CD8-positive, alpha-beta memory T cell (primary cell): ENCODE measurements around the gene CPNE4. TPM values are rescaled to one million over a fixed set of nuclear protein-coding genes. Genes with fewer than 3 reads are reported as not detected.

Source experiments
- CTCF ChIA-PET: fragments of 350-600 bp; sonication (Branson Sonifier 250); formaldehyde crosslinking; loops from one replicate; lab custom pipeline; 2021; ENCODE audit warnings: antibody characterized with exemption; lab: Charles Lee
- POLR2A ChIA-PET: fragments of 350-600 bp; sonication (Branson Sonifier 250); formaldehyde crosslinking; loops from one replicate; lab custom pipeline; 2021; ENCODE audit warnings: antibody characterized with exemption; lab: Charles Lee
- DNase-seq, 5 donors: peaks; one replicate each; pipeline versions ENCODE4 v3.0.0 to v3.0.0-alpha.2; 2020 to 2022; ENCODE audit warnings: mixed read lengths in 1 of 5
- H3K27ac ChIP-seq: one replicate; pipeline ENCODE4 v1.7.0; 2013; ENCODE audit warnings: low read depth, mild to moderate bottlenecking, low read length, moderate library complexity
- H3K27me3 ChIP-seq: 2 replicates; pipeline ENCODE4 v1.7.0; 2013; ENCODE audit warnings: low read length, mild to moderate bottlenecking; ENCODE audit not compliant: insufficient read depth, poor library complexity, severe bottlenecking
- H3K36me3 ChIP-seq: 2 replicates; pipeline ENCODE4 v1.7.0; 2013; ENCODE audit warnings: mild to moderate bottlenecking, low read length, moderate library complexity; ENCODE audit not compliant: insufficient read depth
- H3K4me1 ChIP-seq: 2 replicates; pipeline ENCODE4 v1.7.0; 2013; ENCODE audit warnings: mild to moderate bottlenecking, low read length, moderate library complexity; ENCODE audit not compliant: insufficient read depth
- H3K4me3 ChIP-seq: 2 replicates; pipeline ENCODE4 v1.7.0; 2013; ENCODE audit warnings: mild to moderate bottlenecking, low read length
- H3K9me3 ChIP-seq: 2 replicates; pipeline ENCODE4 v1.7.0; 2013; ENCODE audit warnings: mild to moderate bottlenecking, low read length
- H3K27ac Mint-ChIP-seq, 8 donors: one replicate each; pipeline ENCODE4 v1.8.0; 2020 to 2021; ENCODE audit warnings: mixed read lengths in 8 of 8, mild to moderate bottlenecking in 6 of 8, inconsistent platforms in 3 of 8, moderate library complexity in 3 of 8
- H3K27me3 Mint-ChIP-seq, 2 donors: one replicate each; pipeline ENCODE4 v1.8.0; 2020 to 2021; ENCODE audit warnings: mixed read lengths in 2 of 2, mild to moderate bottlenecking in 1 of 2, moderate library complexity in 1 of 2
- H3K36me3 Mint-ChIP-seq, 3 donors: one replicate each; pipeline ENCODE4 v1.8.0; 2020 to 2021; ENCODE audit warnings: mixed read lengths in 3 of 3, inconsistent platforms in 1 of 3, mild to moderate bottlenecking in 1 of 3
- H3K4me1 Mint-ChIP-seq, 3 donors: one replicate each; pipeline ENCODE4 v1.8.0; 2020 to 2021; ENCODE audit warnings: mixed read lengths in 3 of 3, inconsistent platforms in 1 of 3, mild to moderate bottlenecking in 1 of 3
- H3K4me3 Mint-ChIP-seq, 7 donors: one replicate each; pipeline ENCODE4 v1.8.0; 2020 to 2021; ENCODE audit warnings: mixed read lengths in 7 of 7, mild to moderate bottlenecking in 6 of 7, moderate library complexity in 4 of 7, inconsistent platforms in 2 of 7
- H3K9me3 Mint-ChIP-seq, 5 donors: one replicate each; pipeline ENCODE4 v1.8.0; 2020 to 2022; ENCODE audit warnings: mixed read lengths in 5 of 5, mild to moderate bottlenecking in 3 of 5, moderate library complexity in 2 of 5, inconsistent platforms in 1 of 5
- polyA plus RNA-seq: library from polyadenylated mRNA; unstranded; fragments of 300-500 nt; fragmentation: Illumina TruSeq; gene quantifications from one replicate; pipeline ENCODE4 v1.2.3, GENCODE V29; 2021
- total RNA-seq, 2 experiments: library from RNA; stranded (reverse); gene quantifications; one replicate each; pipeline ENCODE4 v1.2.3, GENCODE V29; 2021

The CPNE4 gene
- total and polyA plus RNA-seq, 3 experiments from 2014 or later, result not detected

GRCh38 chr3:131692356-131692755 lies 342.5 kb downstream of the CPNE4 start:
- no peak overlapping the region for H3K27ac ChIP-seq
- no peaks in the 10 kb centered on the region for H3K36me3 ChIP-seq
- H3K9me3 ChIP-seq, result no peaks in the 10 kb centered on the region
- no peaks in the 10 kb centered on the region for H3K27me3 ChIP-seq
- H3K4me1 Mint-ChIP-seq, result no peaks in the 10 kb centered on the region
- DNase-seq, result no peak
- POLR2A ChIA-PET, result no interaction called here
- peaks cover 0 to 15% of the 10 kb centered on the region in 2 donors for H3K27me3 Mint-ChIP-seq
- H3K4me1 ChIP-seq, result no peaks in the 10 kb centered on the region
- H3K4me3 Mint-ChIP-seq, result no peak overlapping the region
- H3K4me3 ChIP-seq, result no peak overlapping the region
- no peaks in the 10 kb centered on the region for H3K36me3 Mint-ChIP-seq
- no peaks in the 10 kb centered on the region for H3K9me3 Mint-ChIP-seq
- CTCF ChIA-PET, result interaction anchor here (1.3 kb wide), 1 partner anchor 31 kb away, joined by 3 read pairs; no protein-coding TSS in a partner anchor
- no peak overlapping the region for H3K27ac Mint-ChIP-seq

DNA sequence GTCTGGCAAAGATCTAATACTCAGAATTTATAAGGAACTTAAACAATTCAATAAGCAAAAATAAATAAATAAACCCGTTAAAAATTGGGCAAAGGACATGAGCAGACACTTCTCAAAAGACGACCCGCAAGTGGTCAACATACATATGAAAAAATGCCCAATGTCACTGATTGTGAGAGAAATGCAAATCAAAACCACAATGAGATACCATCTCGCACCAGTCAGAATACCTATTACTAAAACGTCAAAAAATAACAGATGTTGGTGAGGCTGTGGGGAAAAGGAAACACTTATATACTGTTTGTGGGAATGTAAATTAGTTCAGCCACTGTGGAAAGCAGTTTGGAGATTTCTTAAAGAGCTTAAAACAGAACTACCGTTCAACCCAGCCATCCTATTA lies 344.0 kb downstream of the CPNE4 start:
- H3K27ac ChIP-seq, result no peak overlapping the region
- no peaks in the 10 kb centered on the region for H3K4me1 ChIP-seq
- Mint-ChIP-seq H3K27me3 (peaks cover 2 to 22% of the 10 kb centered on the region in 2 donors), H3K4me1 (no peaks in the 10 kb centered on the region), H3K36me3 (no peaks in the 10 kb centered on the region), H3K4me3 (no peak overlapping the region), H3K27ac (no peak overlapping the region), H3K9me3 (peaks cover 0 to 3% (median 0%) of the 10 kb centered on the region in 5 donors)
- H3K4me3 ChIP-seq, result no peak overlapping the region
- CTCF ChIA-PET, result no interaction called here
- H3K27me3 ChIP-seq, result no peaks in the 10 kb centered on the region
- POLR2A ChIA-PET, result no interaction called here
- no peaks in the 10 kb centered on the region for H3K36me3 ChIP-seq
- H3K9me3 ChIP-seq, result no peaks in the 10 kb centered on the region
- no peak for DNase-seq

- DNase-seq, result no peak
- H3K4me1 ChIP-seq, result no peaks in the 10 kb centered on the region
- H3K9me3 ChIP-seq, result no peaks in the 10 kb centered on the region
- H3K27me3 ChIP-seq, result no peaks in the 10 kb centered on the region
- H3K4me1 Mint-ChIP-seq, result no peaks in the 10 kb centered on the region
- H3K4me3 Mint-ChIP-seq, result no peak overlapping the region
- H3K27ac ChIP-seq, result no peak overlapping the region
- no peaks in the 10 kb centered on the region for H3K36me3 Mint-ChIP-seq
- CTCF ChIA-PET, result no interaction called here
- POLR2A ChIA-PET, result no interaction called here
- H3K27me3 Mint-ChIP-seq, result peaks cover 2 to 22% of the 10 kb centered on the region in 2 donors
- H3K27ac Mint-ChIP-seq, result no peak overlapping the region
- H3K9me3 Mint-ChIP-seq, result peaks cover 0 to 3% (median 0%) of the 10 kb centered on the region in 5 donors
- H3K36me3 ChIP-seq, result no peaks in the 10 kb centered on the region
- H3K4me3 ChIP-seq, result no peak overlapping the region
Observed at GRCh38 chr3:131688370-131688769, 346.4 kb downstream of the CPNE4 start.

DNA sequence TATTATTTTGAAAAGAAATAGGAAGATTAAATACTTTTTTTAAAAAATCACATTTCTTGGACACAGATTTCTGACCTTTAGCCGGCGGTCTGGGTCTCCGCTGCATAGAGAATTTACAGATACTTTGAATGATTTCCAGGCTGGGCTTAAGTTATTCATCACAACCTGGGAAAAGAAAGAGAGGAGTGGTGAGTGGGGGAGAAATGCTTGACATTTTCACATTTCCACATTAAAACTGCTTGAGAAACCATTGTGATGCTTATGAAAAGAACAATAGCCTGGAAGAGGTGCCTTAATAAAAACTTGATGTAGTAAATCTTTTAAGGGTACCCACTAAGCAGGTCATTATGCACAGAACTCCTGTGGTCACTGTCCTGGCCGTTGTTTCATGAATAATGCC lies 365.2 kb downstream of the CPNE4 start:
- no peak overlapping the region for H3K27ac ChIP-seq

GRCh38 chr3:131658771-131659170 lies 376.0 kb downstream of the CPNE4 start:
- no peak overlapping the region for H3K4me3 ChIP-seq
- no peaks in the 10 kb centered on the region for H3K4me1 ChIP-seq
- ChIA-PET CTCF (no interaction called here), POLR2A (no interaction called here)
- Mint-ChIP-seq H3K36me3 (peaks cover 0 to 3% (median 1%) of the 10 kb centered on the region in 3 donors), H3K4me3 (no peak overlapping the region), H3K27ac (no peak overlapping the region), H3K27me3 (peaks cover 4 to 14% of the 10 kb centered on the region in 2 donors), H3K4me1 (no peaks in the 10 kb centered on the region), H3K9me3 (peaks cover 2 to 14% (median 4%) of the 10 kb centered on the region in 5 donors)
- H3K9me3 ChIP-seq, result no peaks in the 10 kb centered on the region
- H3K27ac ChIP-seq, result no peak overlapping the region
- no peak for DNase-seq
- H3K36me3 ChIP-seq, result no peaks in the 10 kb centered on the region
- no peaks in the 10 kb centered on the region for H3K27me3 ChIP-seq

More for the DNA sequence above, 365.2 kb downstream of the CPNE4 start:
- Histone ChIP-seq H3K4me1 (no peaks in the 10 kb centered on the region), H3K9me3 (no peaks in the 10 kb centered on the region), H3K36me3 (no peaks in the 10 kb centered on the region), H3K4me3 (no peak overlapping the region), H3K27me3 (peaks cover 4% of the 10 kb centered on the region)
- Mint-ChIP-seq H3K9me3 (no peaks in the 10 kb centered on the region), H3K27me3 (no peaks in the 10 kb centered on the region), H3K4me1 (no peaks in the 10 kb centered on the region), H3K27ac (no peak overlapping the region), H3K4me3 (no peak overlapping the region), H3K36me3 (no peaks in the 10 kb centered on the region)
- no peak for DNase-seq
- POLR2A ChIA-PET, result no interaction called here
- CTCF ChIA-PET, result no interaction called here

DNA sequence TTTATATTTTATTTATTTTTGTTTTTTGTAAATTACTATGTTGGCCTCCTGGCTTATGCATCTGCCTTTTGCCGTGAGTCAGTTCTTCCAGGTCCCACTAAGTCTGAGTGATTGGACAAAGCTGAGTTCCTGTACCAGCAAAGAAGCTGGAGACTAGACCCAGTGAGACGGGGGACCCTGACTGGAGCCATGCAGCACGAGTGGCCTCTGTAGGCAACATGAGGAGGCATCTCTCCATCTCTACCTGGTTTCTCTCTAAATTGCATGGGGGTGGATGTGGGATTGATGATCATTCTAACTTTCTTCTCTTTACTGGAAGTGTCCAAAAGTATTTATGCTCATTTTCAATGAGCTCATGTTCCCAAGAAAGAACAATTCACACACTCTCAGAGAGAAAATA lies 376.7 kb downstream of the CPNE4 start:
- no peak overlapping the region for H3K27ac ChIP-seq
- Mint-ChIP-seq H3K4me1 (no peaks in the 10 kb centered on the region), H3K36me3 (peaks cover 0 to 3% (median 1%) of the 10 kb centered on the region in 3 donors), H3K27ac (no peak overlapping the region), H3K4me3 (no peak overlapping the region), H3K27me3 (peaks cover 2 to 19% of the 10 kb centered on the region in 2 donors), H3K9me3 (peaks cover 2 to 14% (median 4%) of the 10 kb centered on the region in 5 donors)
- H3K27me3 ChIP-seq, result no peaks in the 10 kb centered on the region
- H3K4me1 ChIP-seq, result no peaks in the 10 kb centered on the region
- no peak overlapping the region for H3K4me3 ChIP-seq
- H3K9me3 ChIP-seq, result no peaks in the 10 kb centered on the region
- no peaks in the 10 kb centered on the region for H3K36me3 ChIP-seq
- DNase-seq, result no peak
- ChIA-PET POLR2A (no interaction called here), CTCF (no interaction called here)

- H3K9me3 ChIP-seq, result no peaks in the 10 kb centered on the region
- no peaks in the 10 kb centered on the region for H3K4me1 ChIP-seq
- POLR2A ChIA-PET, result no interaction called here
- Mint-ChIP-seq H3K4me3 (no peak overlapping the region), H3K27ac (no peak overlapping the region), H3K27me3 (peaks cover 1 to 8% of the 10 kb centered on the region in 2 donors), H3K9me3 (peaks cover 0 to 1% (median 0%) of the 10 kb centered on the region in 5 donors), H3K4me1 (no peaks in the 10 kb centered on the region), H3K36me3 (peaks cover 0 to 2% (median 0%) of the 10 kb centered on the region in 3 donors)
- CTCF ChIA-PET, result no interaction called here
- H3K4me3 ChIP-seq, result no peak overlapping the region
- H3K36me3 ChIP-seq, result no peaks in the 10 kb centered on the region
- H3K27ac ChIP-seq, result no peak overlapping the region
- DNase-seq, result no peak
- no peaks in the 10 kb centered on the region for H3K27me3 ChIP-seq
Observed at GRCh38 chr3:131655070-131655690, 379.6 kb downstream of the CPNE4 start.

DNA sequence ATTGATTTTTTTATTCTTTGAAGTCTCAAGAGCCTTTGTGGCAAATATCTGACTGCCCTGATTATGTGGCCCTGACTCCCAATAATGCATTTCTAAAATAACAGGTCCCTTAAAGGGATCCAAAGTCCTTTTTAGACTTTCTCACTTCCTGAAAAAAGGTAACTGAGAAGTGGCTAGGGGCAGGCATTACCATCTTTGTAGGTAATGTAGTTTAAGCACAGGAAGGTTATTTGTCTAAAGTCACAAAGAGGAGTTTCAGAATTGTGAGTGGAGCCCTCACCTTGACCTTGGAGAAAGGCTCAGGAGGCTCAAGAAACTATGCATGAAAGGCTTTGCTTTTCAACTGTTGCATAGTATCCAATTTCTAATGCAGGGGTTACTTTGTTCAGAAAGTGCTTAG lies 389.2 kb downstream of the CPNE4 start:
- no peak overlapping the region for H3K4me3 Mint-ChIP-seq
- no peaks in the 10 kb centered on the region for H3K36me3 Mint-ChIP-seq
- Histone ChIP-seq H3K4me3 (no peak overlapping the region), H3K27ac (no peak overlapping the region), H3K36me3 (no peaks in the 10 kb centered on the region), H3K9me3 (no peaks in the 10 kb centered on the region), H3K4me1 (no peaks in the 10 kb centered on the region), H3K27me3 (no peaks in the 10 kb centered on the region)
- no peak for DNase-seq
- CTCF ChIA-PET, result no interaction called here
- POLR2A ChIA-PET, result no interaction called here
- no peaks in the 10 kb centered on the region for H3K9me3 Mint-ChIP-seq
- H3K27me3 Mint-ChIP-seq, result peaks cover 2 to 4% of the 10 kb centered on the region in 2 donors
- no peak overlapping the region for H3K27ac Mint-ChIP-seq
- H3K4me1 Mint-ChIP-seq, result no peaks in the 10 kb centered on the region
